ENCODE results near the gene SPATA13. TPM values are rescaled to one million over a fixed set of nuclear protein-coding genes. Genes with fewer than 3 reads are reported as not detected.

Gene SPATA13
- total and polyA plus RNA-seq, 10 donors = 12.0 to 185 (median 125) TPM

DNA sequence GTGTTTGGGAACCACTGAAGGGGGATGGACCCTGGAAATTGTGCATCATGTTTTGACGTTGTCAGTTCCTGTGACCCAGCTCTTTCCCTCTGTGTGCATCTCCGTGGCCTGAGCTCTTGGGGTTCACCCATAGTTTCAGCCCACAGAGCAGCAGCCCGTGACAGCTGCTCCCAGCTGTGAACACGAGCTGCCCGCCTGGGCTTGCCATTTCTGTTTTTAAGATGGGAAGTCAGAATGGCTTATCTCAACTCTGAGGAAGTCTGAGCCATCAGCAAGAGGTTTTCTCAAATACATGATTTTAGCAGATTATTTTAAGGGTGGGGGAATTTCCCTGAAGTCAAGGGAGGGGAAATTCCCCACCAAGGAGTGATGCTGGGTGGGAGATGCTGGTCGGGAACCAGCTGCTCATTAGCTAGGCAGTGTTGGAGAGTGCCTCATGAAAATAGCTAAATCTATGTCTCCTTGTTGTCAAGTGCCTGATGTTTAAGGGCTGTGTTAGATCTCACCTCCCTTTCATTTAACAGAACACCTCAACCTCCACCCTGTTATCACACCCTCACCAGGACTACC, 114.0 kb downstream of the SPATA13 start:
- peaks cover 0 to 5% (median 0%) of the 10 kb centered on the region in 6 donors for H3K36me3 ChIP-seq
- H3K27me3 ChIP-seq (replicated peaks in 1 of 7) = no peaks in the 10 kb centered on the region
- TF ChIP-seq POLR2A (IDR thresholded peaks at IDR 0.05) (no peak), POLR2AphosphoS5 (IDR thresholded peaks at IDR 0.05) (peak; percentile 54 to 81 (median 73))
- TF ChIP-seq, protein P1, sequence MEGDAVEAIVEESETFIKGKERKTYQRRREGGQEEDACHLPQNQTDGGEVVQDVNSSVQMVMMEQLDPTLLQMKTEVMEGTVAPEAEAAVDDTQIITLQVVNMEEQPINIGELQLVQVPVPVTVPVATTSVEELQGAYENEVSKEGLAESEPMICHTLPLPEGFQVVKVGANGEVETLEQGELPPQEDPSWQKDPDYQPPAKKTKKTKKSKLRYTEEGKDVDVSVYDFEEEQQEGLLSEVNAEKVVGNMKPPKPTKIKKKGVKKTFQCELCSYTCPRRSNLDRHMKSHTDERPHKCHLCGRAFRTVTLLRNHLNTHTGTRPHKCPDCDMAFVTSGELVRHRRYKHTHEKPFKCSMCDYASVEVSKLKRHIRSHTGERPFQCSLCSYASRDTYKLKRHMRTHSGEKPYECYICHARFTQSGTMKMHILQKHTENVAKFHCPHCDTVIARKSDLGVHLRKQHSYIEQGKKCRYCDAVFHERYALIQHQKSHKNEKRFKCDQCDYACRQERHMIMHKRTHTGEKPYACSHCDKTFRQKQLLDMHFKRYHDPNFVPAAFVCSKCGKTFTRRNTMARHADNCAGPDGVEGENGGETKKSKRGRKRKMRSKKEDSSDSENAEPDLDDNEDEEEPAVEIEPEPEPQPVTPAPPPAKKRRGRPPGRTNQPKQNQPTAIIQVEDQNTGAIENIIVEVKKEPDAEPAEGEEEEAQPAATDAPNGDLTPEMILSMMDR (IDR thresholded peaks at IDR 0.05 in 8 of 11, conservative IDR thresholded peaks at IDR 0.05 in 3 of 11) = no peak
- DNase-seq = peak; percentile 89
- intact Hi-C loops (cut with DNase I; ENCODE audit: low total_unique reads) = no loop called here
- H3K4me3 ChIP-seq = peak overlapping the region in 7 of 8 donors; percentile 1 to 69 (median 38)
- peaks cover 62 to 100% (median 93%) of the 10 kb centered on the region in 6 donors for H3K4me1 ChIP-seq
- H3K27ac ChIP-seq = peak overlapping the region; percentile 30 to 96 (median 93)
- no peaks in the 10 kb centered on the region for H3K9me3 ChIP-seq
- WGBS, 5 donors = 1 to 12% (median 5%) methylated on average over 6 of the region's 6 CpGs

DNA sequence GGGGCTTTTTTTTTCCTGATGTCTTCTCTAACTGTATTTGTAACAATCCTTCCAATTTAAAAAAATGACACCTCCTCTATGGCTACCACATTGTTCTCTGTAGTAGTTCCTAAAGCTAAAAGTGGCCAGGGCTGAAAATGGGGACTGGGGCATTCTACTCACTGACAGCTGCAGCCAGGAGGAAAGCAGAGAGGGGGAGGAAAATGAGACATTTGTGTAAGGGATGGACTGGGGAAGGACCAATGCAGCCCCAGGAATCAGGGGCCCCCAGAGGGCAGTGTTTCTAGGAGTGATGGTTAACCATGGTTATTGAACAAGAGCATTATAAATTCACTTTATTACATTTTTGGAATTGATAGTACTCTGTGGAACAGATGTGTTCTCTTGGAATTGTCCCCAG, 114.5 kb downstream of the SPATA13 start:
- DNase-seq = no peak
- TF ChIP-seq POLR2AphosphoS5 (IDR thresholded peaks at IDR 0.05) (no peak), POLR2A (IDR thresholded peaks at IDR 0.05) (no peak)
- TF ChIP-seq, protein P1 (IDR thresholded peaks at IDR 0.05 in 8 of 11, conservative IDR thresholded peaks at IDR 0.05 in 3 of 11) = no peak
- intact Hi-C loops (cut with DNase I; ENCODE audit: low total_unique reads) = no loop called here
- H3K4me1 ChIP-seq = peaks cover 59 to 100% (median 93%) of the 10 kb centered on the region in 6 donors
- no peaks in the 10 kb centered on the region for H3K9me3 ChIP-seq
- no peaks in the 10 kb centered on the region for H3K27me3 ChIP-seq (replicated peaks in 1 of 7)
- H3K27ac ChIP-seq = peak overlapping the region; percentile 30 to 96 (median 93)
- H3K36me3 ChIP-seq = peaks cover 0 to 10% (median 0%) of the 10 kb centered on the region in 6 donors
- peak overlapping the region in 7 of 8 donors; percentile 1 to 69 (median 38) for H3K4me3 ChIP-seq

DNA sequence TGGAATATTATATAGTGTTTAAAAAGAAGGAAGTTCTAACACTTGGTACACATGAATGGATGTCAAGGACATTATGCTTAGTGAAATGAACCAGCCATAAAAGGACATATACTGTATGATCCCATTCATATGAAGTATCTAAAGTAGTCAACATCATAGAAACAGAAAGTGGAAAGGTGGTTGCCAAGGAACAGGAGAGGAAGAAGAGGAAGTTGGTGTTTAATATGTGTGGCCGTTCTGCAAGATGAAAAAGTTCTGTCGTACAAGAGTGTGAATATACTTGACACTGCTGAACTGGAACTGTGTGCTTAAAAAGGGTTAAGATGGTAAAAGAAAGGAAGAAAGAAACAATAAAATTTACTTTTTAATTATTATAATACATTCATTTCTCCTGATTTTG, 115.8 kb downstream of the SPATA13 start:
- Histone ChIP-seq H3K27ac (peak overlapping the region in 7 of 8 donors; percentile 88 to 96 (median 93)), H3K27me3 (replicated peaks in 1 of 7) (no peaks in the 10 kb centered on the region), H3K4me3 (peak overlapping the region in 1 of 8 donors; percentile 69), H3K9me3 (no peaks in the 10 kb centered on the region), H3K36me3 (peaks cover 0 to 23% (median 0%) of the 10 kb centered on the region in 6 donors), H3K4me1 (peaks cover 64 to 100% (median 95%) of the 10 kb centered on the region in 6 donors)
- WGBS, 5 donors = 3 to 18% (median 7%) methylated on average over 2 of the region's 2 CpGs
- TF ChIP-seq POLR2A (IDR thresholded peaks at IDR 0.05) (no peak), POLR2AphosphoS5 (IDR thresholded peaks at IDR 0.05) (no peak)
- TF ChIP-seq, protein P1 (IDR thresholded peaks at IDR 0.05 in 8 of 11, conservative IDR thresholded peaks at IDR 0.05 in 3 of 11) = no peak
- DNase-seq = no peak
- intact Hi-C loops (cut with DNase I; ENCODE audit: low total_unique reads) = no loop called here

DNA sequence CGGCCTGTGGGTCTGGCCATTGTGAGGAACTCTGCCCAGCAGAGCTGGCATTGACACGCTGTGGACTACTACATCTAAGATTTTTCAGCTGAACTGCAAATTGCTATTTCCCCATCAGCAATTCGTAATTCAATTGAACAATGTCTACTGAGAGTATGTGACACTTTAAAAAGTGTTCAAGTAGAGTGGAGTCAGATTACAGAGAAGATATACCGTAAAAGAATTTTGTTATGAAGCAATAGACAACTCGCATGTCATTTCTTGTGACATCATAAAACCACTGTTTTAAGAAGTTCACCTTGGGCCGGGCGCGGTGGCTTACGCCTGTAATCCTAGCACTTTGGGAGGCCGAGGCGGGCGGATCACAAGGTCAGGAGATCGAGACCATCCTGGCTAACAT, 116.3 kb downstream of the SPATA13 start:
- Histone ChIP-seq H3K9me3 (no peaks in the 10 kb centered on the region), H3K4me3 (peak overlapping the region in 1 of 8 donors; percentile 69), H3K4me1 (peaks cover 66 to 100% (median 95%) of the 10 kb centered on the region in 6 donors), H3K27me3 (replicated peaks in 1 of 7) (no peaks in the 10 kb centered on the region), H3K36me3 (peaks cover 0 to 28% (median 0%) of the 10 kb centered on the region in 6 donors), H3K27ac (peak overlapping the region in 7 of 8 donors; percentile 88 to 96 (median 93))
- WGBS, 5 donors = 65 to 90% (median 70%) methylated on average over 13 of the region's 13 CpGs
- TF ChIP-seq POLR2AphosphoS5 (IDR thresholded peaks at IDR 0.05) (no peak), POLR2A (IDR thresholded peaks at IDR 0.05) (no peak)
- TF ChIP-seq, protein P1 (IDR thresholded peaks at IDR 0.05 in 8 of 11, conservative IDR thresholded peaks at IDR 0.05 in 3 of 11) = no peak
- intact Hi-C loops (cut with DNase I; ENCODE audit: low total_unique reads) = no loop called here
- DNase-seq = no peak
